A549 (cell line): ENCODE results near the gene MAP7D2. TPM values are rescaled to one million over a fixed set of nuclear protein-coding genes. Genes with fewer than 3 reads are reported as not detected.
"Not testable (repeated sequence)": the region's sequence is repeated elsewhere in the genome, so short reads cannot be mapped to it uniquely, and the experiment has no call there.

Source experiments
- ATAC-seq, 2 experiments: fragments of 200-7000 bp in 1 of 2; fragments of >200 bp in 1 of 2; cut with Nextera tagmentation in 1 of 2; cut with Tn5 transposase in 1 of 2; 3 replicates each; pipeline versions ENCODE4 v1.8.0 to v1.9.1; 2018 to 2020; ENCODE audit warnings: mild to moderate bottlenecking in 1 of 2, moderate library complexity in 1 of 2
- CTCF ChIA-PET: fragments of 300-600 bp; sonication (Branson Sonifier 250); formaldehyde crosslinking; extraction: SDS; loops from one replicate; lab custom pipeline; 2021; ENCODE audit warnings: antibody characterized with exemption, inconsistent platforms; lab: Yijun Ruan, JAX
- POLR2A ChIA-PET: fragments of 350-600 bp; formaldehyde crosslinking; extraction: SDS; loops from one replicate; lab custom pipeline; 2021; ENCODE audit warnings: antibody characterized with exemption, inconsistent platforms; lab: Yijun Ruan, JAX
- DNase-seq, 2 experiments: peaks; one replicate each; pipeline versions ENCODE4 v3.0.0 to v3.0.0-alpha.2; 2011 to 2016; ENCODE audit warnings: low read depth in 1 of 2, low spot score in 1 of 2
- FAIRE-seq: peaks from 2 replicates; lab custom pipeline; 2011; peaks lifted over from hg19 to GRCh38; lab: Jason Lieb, UNC
- H3K27ac ChIP-seq, 2 experiments: fragments of >200 bp; sonication (Bioruptor Twin); formaldehyde crosslinking; 3 replicates each; pipeline ENCODE4 v1.5.1; 2016 to 2017
- H3K4me1 ChIP-seq: fragments of >200 bp; sonication (Bioruptor Twin); formaldehyde crosslinking; 3 replicates; pipeline ENCODE4 v1.6.1; 2016
- H3K4me2 ChIP-seq: fragments of >200 bp; sonication (Bioruptor Twin); formaldehyde crosslinking; 3 replicates; pipeline ENCODE4 v1.6.1; 2016
- H3K4me3 ChIP-seq: fragments of >200 bp; sonication (Bioruptor Twin); formaldehyde crosslinking; 3 replicates; pipeline ENCODE4 v1.5.1; 2016
- H3K9me3 ChIP-seq: fragments of >200 bp; sonication (Bioruptor Twin); formaldehyde crosslinking; 3 replicates; pipeline ENCODE4 v1.6.1; 2016
- BCL3 ChIP-seq: fragments of >200 bp; sonication (Bioruptor Twin); formaldehyde crosslinking; IDR thresholded peaks from 3 replicates; pipeline ENCODE4 v1.6.1; 2016
- CBX2 ChIP-seq: fragments of 200-600 bp; sonication (generic); IDR thresholded peaks from 2 replicates; pipeline ENCODE4 v1.6.1; 2016; ENCODE audit warnings: low read depth, mild to moderate bottlenecking, borderline replicate concordance
- E2F6 ChIP-seq: IDR thresholded peaks from 2 replicates; pipeline ENCODE4 v1.6.1; 2012; ENCODE audit warnings: low read depth, borderline replicate concordance
- ESRRA ChIP-seq: fragments of 150-350 bp; IDR thresholded peaks from 2 replicates; pipeline ENCODE4 v1.6.1; 2014; ENCODE audit warnings: mild to moderate bottlenecking, low read length, borderline replicate concordance
- FOXS1 ChIP-seq: fragments of 250-450 bp; sonication (Bioruptor Pico); IDR thresholded peaks from 2 replicates; pipeline ENCODE4 v1.5.0; 2020; ENCODE audit warnings: mild to moderate bottlenecking, moderate library complexity
- HMGXB4 ChIP-seq: fragments of 250-450 bp; sonication (Bioruptor Pico); IDR thresholded peaks from 2 replicates; pipeline ENCODE4 v1.5.0; 2021; ENCODE audit warnings: mild to moderate bottlenecking, moderate library complexity, borderline replicate concordance
- HOXA7 ChIP-seq: fragments of 250-450 bp; sonication (Bioruptor Pico); IDR thresholded peaks from 2 replicates; pipeline ENCODE4 v1.5.0; 2020; ENCODE audit warnings: mild to moderate bottlenecking, moderate library complexity
- HOXB5 ChIP-seq: fragments of 250-450 bp; sonication (Bioruptor Pico); IDR thresholded peaks from 2 replicates; pipeline ENCODE4 v1.5.0; 2020; ENCODE audit warnings: mild to moderate bottlenecking, moderate library complexity
- KDM1A ChIP-seq: fragments of 200-600 bp; sonication (generic); IDR thresholded peaks from 2 replicates; pipeline ENCODE4 v1.6.1; 2016; ENCODE audit warnings: low read depth, mild to moderate bottlenecking
- MAFK ChIP-seq: fragments of 450-650 bp; IDR thresholded peaks from 2 replicates; pipeline ENCODE4 v1.6.1; 2014; ENCODE audit not compliant: partially characterized antibody
- NFE2L2 ChIP-seq: fragments of 150-350 bp; conservative IDR thresholded peaks from 2 replicates; pipeline ENCODE4 v1.6.1; 2014; ENCODE audit warnings: low read length
- PHF8 ChIP-seq: fragments of 200-600 bp; sonication (generic); IDR thresholded peaks from 2 replicates; pipeline ENCODE4 v1.6.1; 2016; ENCODE audit warnings: low read depth, mild to moderate bottlenecking, antibody characterized with exemption, moderate library complexity, borderline replicate concordance
- POLR2AphosphoS2 ChIP-seq: conservative IDR thresholded peaks from 2 replicates; pipeline ENCODE4 v1.6.1; 2012; ENCODE audit warnings: low read length, improper control_type of control experiment, inconsistent platforms
- RAD21 ChIP-seq, 2 experiments: fragments of >200 bp in 1 of 2; sonication (Bioruptor Twin) in 1 of 2; formaldehyde crosslinking in 1 of 2; IDR thresholded peaks in 1 of 2; conservative IDR thresholded peaks in 1 of 2; 2 replicates in 1 of 2; 3 replicates in 1 of 2; pipeline ENCODE4 v1.6.1; 2012 to 2018; ENCODE audit warnings: inconsistent platforms in 1 of 2
- TP53 ChIP-seq: fragments of 250-450 bp; sonication (Bioruptor Pico); IDR thresholded peaks from 2 replicates; pipeline ENCODE4 v1.5.0; 2021; ENCODE audit warnings: mild to moderate bottlenecking, moderate library complexity
- WGBS: methylation state at CpG from one replicate; pipeline ENCODE4 v1.1.6; 2017; ENCODE audit errors: missing lambda C conversion rate; 5-methylcytosine and 5-hydroxymethylcytosine counted together
- polyA plus RNA-seq, 4 experiments: library from polyadenylated mRNA; depleted of rRNA in 3 of 4; stranded (reverse); fragments of >200 nt; fragmentation: RNase III in 1 of 4; extraction: RNeasy Plus Mini Kit Qiagen cat#74134 plus additional on column Dnase treatment in 1 of 4; gene quantifications; 2 replicates in 3 of 4; 3 replicates in 1 of 4; pipeline ENCODE4 v1.2.3, GENCODE V29; 2011 to 2017

Gene MAP7D2
- polyA plus RNA-seq, 2 of the 4 experiments (the other 2 are of a cell fraction), result 9.4 to 11.6 TPM

- CTCF ChIA-PET, H3K9me3 ChIP-seq, DNase-seq, H3K27ac ChIP-seq, POLR2A ChIA-PET, H3K4me3 ChIP-seq, H3K4me2 ChIP-seq: not testable (repeated sequence)
- peak; percentile 13; a peak in 2 of 5 replicates for TF ChIP-seq RAD21 (conservative IDR thresholded peaks at IDR 0.05 in 1 of 2, IDR thresholded peaks at IDR 0.05 in 1 of 2)
- under 1% methylated on average over 3 of the region's 3 CpGs for WGBS
- peaks cover 18% of the 10 kb centered on the region; the same call in 2 of the 3 replicates for H3K4me1 ChIP-seq
- FAIRE-seq (peak; percentile 100), ATAC-seq (peak; percentile 68 to 73; a peak in 4 of 6 replicates)
These were observed 10.7 kb upstream of the MAP7D2 start for GRCh38 chrX:20127440-20127839.

- H3K4me2 ChIP-seq, H3K27ac ChIP-seq, ATAC-seq, DNase-seq, CTCF ChIA-PET, H3K9me3 ChIP-seq, POLR2A ChIA-PET, H3K4me3 ChIP-seq: not testable (repeated sequence)
- peak; percentile 94 for FAIRE-seq
- peaks cover 18% of the 10 kb centered on the region; the same call in 2 of the 3 replicates for H3K4me1 ChIP-seq
- WGBS, result 83% methylated on average over 1 of the region's 1 CpG
These were observed 10.1 kb upstream of the MAP7D2 start for GRCh38 chrX:20126833-20127232.

- no peak for ATAC-seq
- H3K9me3 ChIP-seq, result no peaks in the 10 kb centered on the region
- H3K27ac ChIP-seq, result no peak overlapping the region
- H3K4me1 ChIP-seq, result peaks cover 12% of the 10 kb centered on the region; the same call in 1 of the 3 replicates
- POLR2A ChIA-PET, result no interaction called here
- H3K4me3 ChIP-seq, result no peak overlapping the region
- peak; percentile 64; the same call in 1 of the 2 replicates for TF ChIP-seq POLR2AphosphoS2
- no peak for TF ChIP-seq HMGXB4
- no peak for TF ChIP-seq HOXB5
- FAIRE-seq, result no peak
- DNase-seq, result no peak
- CTCF ChIA-PET, result interaction anchor here (0.5 kb wide), 1 partner anchor 37 kb away, joined by 5 read pairs; no protein-coding TSS in a partner anchor
- H3K4me2 ChIP-seq, result no peak overlapping the region
These were observed 8.3 kb upstream of the MAP7D2 start for GRCh38 chrX:20124964-20125363.

GRCh38 chrX:20118065-20118824 is 1.5 kb upstream of the MAP7D2 start:
- H3K4me1 ChIP-seq, result peaks cover 6% of the 10 kb centered on the region; the same call in 1 of the 3 replicates
- H3K4me3 ChIP-seq, result no peak overlapping the region
- ChIA-PET CTCF (interaction anchor here (0.9 kb wide), 1 partner anchor 213 kb away, joined by 3 read pairs; no protein-coding TSS in a partner anchor), POLR2A (interaction anchor here (1.5 kb wide), 1 partner anchor 24 kb away, joined by 4 read pairs; the partner anchor contains the start of gene EIF1AX)
- no peak overlapping the region for H3K4me2 ChIP-seq
- FAIRE-seq (peak; percentile 32), ATAC-seq (no peak), DNase-seq (peak in 1 of 2 experiments; percentile 11)
- TF ChIP-seq PHF8 (no peak), TP53 (CRISPR knock-in tag) (no peak), FOXS1 (CRISPR knock-in tag) (no peak), NFE2L2 (no peak), HOXA7 (CRISPR knock-in tag) (no peak), KDM1A (no peak), E2F6 (no peak), ESRRA (no peak), MAFK (no peak), CBX2 (no peak), BCL3 (no peak)
- H3K9me3 ChIP-seq, result no peaks in the 10 kb centered on the region
- H3K27ac ChIP-seq, result no peak overlapping the region
- WGBS, result 44% methylated on average over 12 of the region's 12 CpGs
